HCT116 (cell line): Measurements from ENCODE around the gene ZSWIM5. TPM values are rescaled to one million over a fixed set of nuclear protein-coding genes. Genes with fewer than 3 reads are reported as not detected.

Experiments
- ATAC-seq: fragments of 200-7000 bp; cut with Tn5 transposase; 2 replicates; pipeline ENCODE4 v1.9.1; 2020; ENCODE audit warnings: mild to moderate bottlenecking, moderate library complexity
- BruUV-seq: library from RNA; stranded (reverse); fragments of 400-500 nt; replicated peaks from 2 replicates; lab custom pipeline; 2021; lab: Mats Ljungman, UMichigan
- CTCF ChIA-PET: fragments of 300-600 bp; sonication (Branson Sonifier 250); formaldehyde crosslinking; loops from one replicate; lab custom pipeline; 2021; ENCODE audit warnings: antibody characterized with exemption; lab: Charles Lee
- POLR2A ChIA-PET: fragments of 300-600, 350-600 bp; sonication (Branson Sonifier 250); formaldehyde crosslinking; loops from one replicate; lab custom pipeline; 2021; ENCODE audit warnings: antibody characterized with exemption; lab: Charles Lee
- RAD21 ChIA-PET, 2 experiments: fragments of 300-600 bp; sonication (Branson Sonifier 250); formaldehyde crosslinking; loops; one replicate each; lab custom pipeline; 2023; ENCODE audit warnings: low total read pairs in 2 of 2; ENCODE audit not compliant: uncharacterized antibody in 2 of 2, unreplicated experiment in 2 of 2, low non-redundant PET in 1 of 2; lab: Charles Lee
- DNase-seq: peaks from one replicate; pipeline ENCODE4 v3.0.0-alpha.2; 2010; ENCODE audit warnings: low read depth, low spot score
- H2AFZ ChIP-seq: fragments of 200-600 bp; shearing (Covaris generic), sonication (generic); 2 replicates; pipeline ENCODE4 v1.6.1; 2017; ENCODE audit warnings: low read depth, mixed run types, mixed read lengths, antibody characterized with exemption, low read length; ENCODE audit not compliant: poor library complexity, severe bottlenecking
- H3K27ac ChIP-seq: 2 replicates; pipeline ENCODE4 v1.5.1; 2012; ENCODE audit warnings: low read depth, low read length
- H3K27me3 ChIP-seq: fragments of 200-600 bp; sonication (generic); 2 replicates; pipeline ENCODE4 v1.6.1; 2016; ENCODE audit warnings: mixed run types, low read length, mixed read lengths; ENCODE audit not compliant: insufficient read depth
- H3K36me3 ChIP-seq, 2 experiments: fragments of 200-500 bp in 1 of 2; fragments of 200-600 bp in 1 of 2; sonication (Bioruptor generic) in 1 of 2; sonication (generic) in 1 of 2; 2 replicates each; pipeline versions ENCODE4 v1.5.1 to v1.6.1; 2014 to 2016; ENCODE audit warnings: low read length in 2 of 2, inconsistent platforms in 1 of 2, mixed read lengths in 1 of 2, mixed run types in 1 of 2; ENCODE audit not compliant: insufficient read depth in 2 of 2, control insufficient read depth in 1 of 2
- H3K4me1 ChIP-seq, 2 experiments: fragments of 200-600 bp in 1 of 2; sonication (generic) in 1 of 2; 2 replicates each; pipeline versions ENCODE4 v1.5.1 to v1.6.1; 2012 to 2017; ENCODE audit warnings: low read length in 2 of 2, inconsistent platforms in 1 of 2, mild to moderate bottlenecking in 1 of 2, mixed read lengths in 1 of 2, mixed run types in 1 of 2, moderate library complexity in 1 of 2; ENCODE audit not compliant: insufficient read depth in 2 of 2, control insufficient read depth in 1 of 2
- H3K4me2 ChIP-seq: fragments of 200-600 bp; sonication (generic); 2 replicates; pipeline ENCODE4 v1.6.1; 2017; ENCODE audit warnings: mixed run types, low read length, mixed read lengths
- H3K4me3 ChIP-seq, 2 experiments: fragments of 200-600 bp in 1 of 2; sonication (generic) in 1 of 2; replicated peaks in 1 of 2; 2 replicates each; pipeline ENCODE4 v1.5.1; 2011 to 2016; ENCODE audit warnings: low read length in 2 of 2, control low read depth in 1 of 2, low read depth in 1 of 2, mild to moderate bottlenecking in 1 of 2, mixed read lengths in 1 of 2, mixed run types in 1 of 2
- H3K79me2 ChIP-seq: fragments of 200-600 bp; sonication (generic); 2 replicates; pipeline ENCODE4 v1.6.1; 2017; ENCODE audit warnings: mild to moderate bottlenecking, mixed run types, low read length, moderate library complexity, mixed read lengths; ENCODE audit not compliant: insufficient read depth
- H3K9ac ChIP-seq: fragments of 200-600 bp; sonication (generic); 2 replicates; pipeline ENCODE4 v1.6.1; 2016; ENCODE audit warnings: low read length, mixed read lengths
- H3K9me2 ChIP-seq: fragments of 200-600 bp; sonication (generic), shearing (Covaris generic); 2 replicates; pipeline ENCODE4 v1.6.1; 2017; ENCODE audit warnings: mixed run types, mild to moderate bottlenecking, moderate library complexity; ENCODE audit not compliant: insufficient read depth
- H3K9me3 ChIP-seq, 2 experiments: fragments of 200-500 bp in 1 of 2; fragments of 200-600 bp in 1 of 2; sonication (Bioruptor generic) in 1 of 2; sonication (generic) in 1 of 2; 2 replicates each; pipeline ENCODE4 v1.6.1; 2014 to 2017; ENCODE audit warnings: low read length in 2 of 2, mixed read lengths in 2 of 2, inconsistent platforms in 1 of 2, low read depth in 1 of 2, mild to moderate bottlenecking in 1 of 2, mixed run types in 1 of 2, moderate library complexity in 1 of 2; ENCODE audit not compliant: control insufficient read depth in 1 of 2, insufficient read depth in 1 of 2
- H4K20me1 ChIP-seq: fragments of 200-600 bp; sonication (generic), shearing (Covaris generic); 2 replicates; pipeline ENCODE4 v1.6.1; 2017; ENCODE audit warnings: mixed run types, mild to moderate bottlenecking, moderate library complexity; ENCODE audit not compliant: insufficient read depth
- ELF1 ChIP-seq: IDR thresholded peaks from 2 replicates; pipeline ENCODE4 v1.6.1; 2012; ENCODE audit warnings: low read depth, borderline replicate concordance
- EZH2 ChIP-seq: fragments of 200-600 bp; sonication (generic); IDR thresholded peaks from 2 replicates; pipeline ENCODE4 v1.6.1; 2017; ENCODE audit warnings: antibody characterized with exemption, mixed run types
- JUND ChIP-seq: IDR thresholded peaks from 2 replicates; pipeline ENCODE4 v1.6.1; 2012
- POLR2A ChIP-seq: IDR thresholded peaks from 2 replicates; pipeline ENCODE4 v1.7.0; 2011; ENCODE audit warnings: borderline replicate concordance; ENCODE audit not compliant: insufficient read depth, insufficient read length; ENCODE audit errors: extremely low read depth
- RAD21 ChIP-seq: IDR thresholded peaks from 2 replicates; pipeline ENCODE4 v1.6.1; 2012; ENCODE audit warnings: low read depth, mild to moderate bottlenecking
- SIN3A ChIP-seq: IDR thresholded peaks from 2 replicates; pipeline ENCODE4 v1.6.1; 2012; ENCODE audit warnings: low read depth
- SP1 ChIP-seq: IDR thresholded peaks from 2 replicates; pipeline ENCODE4 v1.6.1; 2012; ENCODE audit warnings: low read depth
- SRF ChIP-seq: IDR thresholded peaks from 2 replicates; pipeline ENCODE4 v1.6.1; 2012; ENCODE audit warnings: low read depth
- TCF7L2 ChIP-seq: IDR thresholded peaks from 2 replicates; pipeline ENCODE4 v1.7.0; 2011; ENCODE audit warnings: borderline replicate concordance, inconsistent platforms; ENCODE audit not compliant: insufficient read depth, insufficient read length; ENCODE audit errors: extremely low read depth
- YY1 ChIP-seq: IDR thresholded peaks from 2 replicates; pipeline ENCODE4 v1.6.1; 2011; ENCODE audit warnings: low read length, low read depth, moderate library complexity, mild to moderate bottlenecking; ENCODE audit not compliant: insufficient replicate concordance; ENCODE audit errors: extremely low read depth
- ZFX ChIP-seq: fragments of 450-650 bp; IDR thresholded peaks from 2 replicates; pipeline ENCODE4 v1.6.1; 2017
- ZNF274 ChIP-seq: fragments of 200-500 bp; sonication (Bioruptor generic); IDR thresholded peaks from 2 replicates; pipeline ENCODE4 v1.6.1; 2014; ENCODE audit warnings: mild to moderate bottlenecking, low read depth, low read length, inconsistent platforms
- intact Hi-C: fragments of 100-400 bp; cut with micrococcal nuclease; formaldehyde crosslinking; loops from 2 replicates; pipeline ENCODE4 v1.10.0; 2022
- total RNA-seq: library from RNA; stranded (reverse); gene quantifications from one replicate; pipeline ENCODE4 v1.2.1, GENCODE V29; 2021; ENCODE audit not compliant: unreplicated experiment
- TF ChIP-seq, protein P1 (sequence below): IDR thresholded peaks from 2 replicates; pipeline ENCODE4 v1.6.1; 2011; ENCODE audit warnings: mild to moderate bottlenecking, low read length, moderate library complexity; ENCODE audit not compliant: insufficient replicate concordance; ENCODE audit errors: extremely low read depth
- TF ChIP-seq, protein P2 (sequence below): IDR thresholded peaks from 2 replicates; pipeline ENCODE4 v1.6.1; 2012

ZSWIM5 gene
- total RNA-seq, 1 experiment from 2014 or later: 1.1 TPM

DNA sequence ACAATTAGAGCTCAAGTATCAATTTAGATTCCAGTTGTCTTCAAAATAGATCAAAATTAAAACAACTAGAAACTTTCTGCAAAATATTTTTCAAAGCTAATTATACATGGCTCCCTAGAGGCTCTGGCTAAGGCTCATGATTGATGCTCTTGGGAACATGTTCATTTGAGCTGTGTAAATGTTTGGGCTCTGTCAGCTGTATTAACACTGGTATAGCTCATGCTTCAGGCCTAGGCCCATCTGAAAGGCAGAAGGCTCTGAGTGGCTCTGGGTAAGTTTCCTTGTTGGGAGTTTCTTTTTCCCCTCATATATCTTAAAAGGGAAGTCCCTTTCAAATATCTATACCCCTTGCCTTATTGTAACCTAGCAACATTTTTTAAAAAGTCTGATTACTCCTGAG lies 113.1 kb downstream of the ZSWIM5 start:
- Histone ChIP-seq H3K9ac (no peak overlapping the region), H2AFZ (no peak overlapping the region), H3K27ac (no peak overlapping the region), H4K20me1 (no peaks in the 10 kb centered on the region), H3K9me2 (no peaks in the 10 kb centered on the region), H3K4me1 (peaks cover 0 to 6% of the 10 kb centered on the region in 2 experiments; a peak in 2 of 4 replicates), H3K4me3 (no peak overlapping the region), H3K79me2 (no peaks in the 10 kb centered on the region), H3K4me2 (no peak overlapping the region), H3K27me3 (no peaks in the 10 kb centered on the region), H3K36me3 (no peaks in the 10 kb centered on the region), H3K9me3 (no peaks in the 10 kb centered on the region)
- intact Hi-C loops: no loop called here
- ChIA-PET POLR2A (no interaction called here), CTCF (no interaction called here), RAD21 (no interaction called here)
- BruUV-seq: no TSS peak
- no peak for DNase-seq
- TF ChIP-seq POLR2A (no peak), EZH2 (no peak), ZFX (no peak), RAD21 (no peak), SIN3A (no peak), SRF (no peak), ZNF274 (no peak), TCF7L2 (no peak)
- TF ChIP-seq, protein P1, sequence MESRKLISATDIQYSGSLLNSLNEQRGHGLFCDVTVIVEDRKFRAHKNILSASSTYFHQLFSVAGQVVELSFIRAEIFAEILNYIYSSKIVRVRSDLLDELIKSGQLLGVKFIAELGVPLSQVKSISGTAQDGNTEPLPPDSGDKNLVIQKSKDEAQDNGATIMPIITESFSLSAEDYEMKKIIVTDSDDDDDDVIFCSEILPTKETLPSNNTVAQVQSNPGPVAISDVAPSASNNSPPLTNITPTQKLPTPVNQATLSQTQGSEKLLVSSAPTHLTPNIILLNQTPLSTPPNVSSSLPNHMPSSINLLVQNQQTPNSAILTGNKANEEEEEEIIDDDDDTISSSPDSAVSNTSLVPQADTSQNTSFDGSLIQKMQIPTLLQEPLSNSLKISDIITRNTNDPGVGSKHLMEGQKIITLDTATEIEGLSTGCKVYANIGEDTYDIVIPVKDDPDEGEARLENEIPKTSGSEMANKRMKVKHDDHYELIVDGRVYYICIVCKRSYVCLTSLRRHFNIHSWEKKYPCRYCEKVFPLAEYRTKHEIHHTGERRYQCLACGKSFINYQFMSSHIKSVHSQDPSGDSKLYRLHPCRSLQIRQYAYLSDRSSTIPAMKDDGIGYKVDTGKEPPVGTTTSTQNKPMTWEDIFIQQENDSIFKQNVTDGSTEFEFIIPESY: no peak
- ATAC-seq: no peak

DNA sequence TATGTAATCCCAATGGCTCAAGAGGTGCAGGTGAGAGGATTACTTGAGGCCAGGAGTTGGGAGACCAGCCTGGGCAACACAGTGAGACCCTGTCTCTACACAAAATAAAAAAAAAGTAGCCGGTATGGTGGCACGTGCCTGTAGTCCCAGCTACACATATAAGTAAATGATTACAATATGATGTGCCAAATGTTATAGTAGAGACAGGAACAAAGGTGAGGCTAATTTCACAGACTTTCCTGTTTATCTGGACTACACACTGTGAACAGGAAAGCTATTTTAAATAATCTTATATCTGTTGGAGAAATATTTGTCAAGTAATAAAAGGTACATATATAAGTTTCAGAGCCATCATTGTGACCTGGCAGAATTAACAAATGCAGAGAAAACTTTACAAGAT lies 116.7 kb downstream of the ZSWIM5 start:
- CTCF ChIA-PET: no interaction called here
- Histone ChIP-seq H3K79me2 (no peaks in the 10 kb centered on the region), H3K36me3 (no peaks in the 10 kb centered on the region), H3K4me2 (no peak overlapping the region), H2AFZ (no peak overlapping the region), H3K9me3 (no peaks in the 10 kb centered on the region), H3K4me3 (no peak overlapping the region), H3K9ac (no peak overlapping the region), H3K27me3 (no peaks in the 10 kb centered on the region), H3K4me1 (no peaks in the 10 kb centered on the region), H3K9me2 (no peaks in the 10 kb centered on the region), H3K27ac (no peak overlapping the region)
- RAD21 ChIA-PET: no interaction called here
- intact Hi-C loops: no loop called here
- ATAC-seq: no peak
- POLR2A ChIA-PET: no interaction called here
- no TSS peak for BruUV-seq
- TF ChIP-seq YY1 (no peak), ZNF274 (no peak), SP1 (no peak), RAD21 (no peak), ELF1 (no peak), POLR2A (no peak), JUND (no peak)
- TF ChIP-seq, protein P2, sequence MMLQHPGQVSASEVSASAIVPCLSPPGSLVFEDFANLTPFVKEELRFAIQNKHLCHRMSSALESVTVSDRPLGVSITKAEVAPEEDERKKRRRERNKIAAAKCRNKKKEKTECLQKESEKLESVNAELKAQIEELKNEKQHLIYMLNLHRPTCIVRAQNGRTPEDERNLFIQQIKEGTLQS: no peak
- TF ChIP-seq, all 23 proteins: peak for 0
- H4K20me1 ChIP-seq: no peaks in the 10 kb centered on the region
- no peak for DNase-seq
